ENCODE results near the gene RGP1.

RGP1 gene

DNA sequence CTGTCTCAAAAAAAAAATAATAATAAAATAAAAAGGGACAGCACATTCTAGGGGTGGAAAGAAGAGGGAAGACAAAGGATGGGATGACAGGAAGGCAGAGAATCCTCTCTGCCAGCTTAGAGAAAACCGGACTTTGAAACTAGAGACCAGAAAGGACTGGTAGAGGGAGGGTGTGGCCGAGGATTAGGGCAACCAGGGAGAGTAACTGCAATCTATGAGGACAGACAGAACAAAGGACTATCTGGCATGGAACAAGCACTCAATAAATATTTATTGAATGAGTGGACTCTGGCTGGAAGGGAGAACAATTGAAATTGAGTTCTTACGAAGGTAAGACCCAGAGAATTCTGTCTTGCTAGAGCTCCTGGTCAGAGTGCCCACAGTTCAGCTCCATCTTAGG lies 2.5 kb upstream of the RGP1 start:
- DNase-seq = no peak

DNA sequence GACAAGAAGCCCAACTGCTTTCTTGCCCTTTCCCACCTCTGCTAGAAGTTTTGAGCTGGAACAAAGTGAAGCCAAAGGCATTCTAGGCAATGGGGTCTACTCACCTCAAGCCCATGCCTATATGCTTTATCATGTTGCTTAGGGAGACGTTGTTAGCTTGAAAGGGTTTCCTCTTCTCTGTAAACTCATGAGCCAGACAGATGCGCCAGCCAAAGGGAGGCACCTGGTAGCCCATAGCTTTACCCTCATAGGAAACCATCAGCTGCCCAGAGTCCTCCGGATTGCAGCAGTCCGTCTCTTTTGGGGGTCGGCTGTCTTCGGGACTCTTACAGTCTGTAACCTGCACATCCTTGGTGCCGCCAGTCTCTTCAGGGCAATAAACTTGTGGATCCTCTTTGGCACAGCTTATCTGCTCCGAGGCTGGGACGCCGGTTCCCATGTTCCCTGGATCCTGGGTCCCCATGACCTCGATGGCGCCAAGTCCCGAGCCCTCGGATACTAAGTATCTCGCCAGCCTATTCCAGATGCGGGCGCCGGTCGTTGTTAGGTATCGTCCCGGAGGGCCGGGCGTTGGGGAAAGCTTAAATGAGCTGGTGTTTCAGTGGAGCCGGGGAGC lies 737 bp upstream of the RGP1 start:
- DNase-seq = no peak

DNA sequence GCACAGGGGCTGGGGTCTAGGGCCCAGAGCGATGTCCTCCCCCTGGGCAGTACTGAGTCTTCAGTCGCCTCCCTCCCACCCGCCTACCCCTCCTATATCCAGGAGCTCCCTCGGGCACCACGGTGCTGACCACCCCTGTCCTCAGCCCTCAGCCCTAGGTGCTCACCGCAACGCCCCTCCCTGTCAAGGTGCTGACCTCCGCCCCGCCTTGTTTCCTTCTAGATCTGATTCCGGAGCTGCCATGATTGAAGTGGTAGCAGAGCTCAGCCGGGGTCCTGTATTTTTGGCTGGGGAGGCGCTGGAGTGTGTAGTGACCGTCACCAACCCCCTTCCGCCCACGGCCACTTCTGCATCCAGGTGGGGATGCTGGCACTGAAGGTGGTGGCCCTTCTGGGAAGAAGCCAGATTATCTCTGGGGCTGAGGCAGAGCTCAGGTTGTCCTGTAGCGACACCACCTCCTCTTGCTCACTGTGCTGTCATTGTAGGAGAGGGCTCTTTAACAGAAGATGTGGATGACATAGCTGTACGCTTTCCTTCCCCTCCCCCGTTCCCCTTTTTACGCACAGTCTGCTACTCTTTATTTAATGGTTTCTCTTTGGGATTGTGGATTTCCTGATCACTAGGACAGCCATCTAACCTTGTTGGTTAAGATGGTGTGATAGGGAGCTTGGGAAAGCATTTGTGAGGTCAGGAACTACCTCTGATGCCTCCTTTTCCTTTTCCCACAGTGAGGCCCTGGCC lies 598 bp downstream of the RGP1 start:
- DNase-seq = peak; percentile 12

- DNase-seq = no peak
These were observed 1.1 kb downstream of the RGP1 start for GRCh38 chr9:35750256-35750531.

GRCh38 chr9:35753466-35753865 lies 4.4 kb downstream of the RGP1 start:
- no peak for DNase-seq

GRCh38 chr9:35754264-35754663 lies 5.2 kb downstream of the RGP1 start, which contains the start of gene MSMP:
Gene MSMP (minus strand): TSS chr9:35754276. CDS start chr9:35754129, 147 bp downstream.
- DNase-seq = no peak

GRCh38 chr9:35755071-35755470 lies 6.0 kb downstream of the RGP1 start:
- DNase-seq = no peak

DNA sequence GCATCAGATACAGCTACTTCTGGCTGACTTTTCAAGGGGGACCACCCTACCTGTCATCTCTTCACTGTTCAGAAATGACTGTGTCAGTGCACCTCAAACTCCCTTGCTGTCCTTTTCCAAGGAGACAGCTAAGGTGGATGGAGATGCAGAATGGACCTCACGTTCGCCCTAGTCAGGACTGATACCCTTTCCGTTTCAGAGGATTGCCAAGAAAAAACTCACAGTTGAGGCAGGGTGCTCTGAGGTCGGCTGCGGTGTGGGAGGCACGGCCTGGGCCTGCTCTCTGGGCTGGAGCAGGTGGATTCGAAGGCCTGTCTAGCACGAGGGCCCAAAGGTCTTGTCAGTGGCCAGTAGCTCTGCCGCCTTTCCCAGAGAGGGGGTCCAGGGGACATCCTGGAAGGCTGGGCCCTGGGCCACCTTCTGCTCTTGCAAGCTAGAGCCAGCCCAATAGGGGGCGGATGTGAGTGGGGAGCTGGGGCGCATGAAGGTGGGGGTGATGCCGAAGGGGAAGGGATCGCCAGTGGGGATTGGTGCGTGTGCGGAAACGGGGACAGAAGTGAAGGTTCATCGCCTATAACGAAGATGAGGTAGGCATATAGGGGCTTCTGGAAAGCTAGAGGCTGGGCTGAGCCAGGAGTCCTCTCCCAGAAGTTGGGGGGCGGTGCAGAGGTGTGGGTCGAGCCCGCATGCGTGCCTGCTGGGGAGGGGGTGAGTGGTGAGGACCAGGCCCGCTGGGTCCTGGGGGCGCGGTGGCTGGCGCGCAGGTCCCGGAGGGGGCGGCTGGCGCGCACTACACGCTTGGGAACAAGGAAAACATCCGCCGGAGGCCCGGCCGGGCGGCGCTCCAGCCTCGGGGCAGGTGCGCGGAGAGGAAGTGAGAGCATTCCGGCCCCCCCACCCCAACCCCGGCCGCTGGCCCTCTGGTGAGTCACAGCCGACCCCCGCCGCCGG lies 7.5 kb downstream of the RGP1 start:
- peak; percentile 67 for DNase-seq

DNA sequence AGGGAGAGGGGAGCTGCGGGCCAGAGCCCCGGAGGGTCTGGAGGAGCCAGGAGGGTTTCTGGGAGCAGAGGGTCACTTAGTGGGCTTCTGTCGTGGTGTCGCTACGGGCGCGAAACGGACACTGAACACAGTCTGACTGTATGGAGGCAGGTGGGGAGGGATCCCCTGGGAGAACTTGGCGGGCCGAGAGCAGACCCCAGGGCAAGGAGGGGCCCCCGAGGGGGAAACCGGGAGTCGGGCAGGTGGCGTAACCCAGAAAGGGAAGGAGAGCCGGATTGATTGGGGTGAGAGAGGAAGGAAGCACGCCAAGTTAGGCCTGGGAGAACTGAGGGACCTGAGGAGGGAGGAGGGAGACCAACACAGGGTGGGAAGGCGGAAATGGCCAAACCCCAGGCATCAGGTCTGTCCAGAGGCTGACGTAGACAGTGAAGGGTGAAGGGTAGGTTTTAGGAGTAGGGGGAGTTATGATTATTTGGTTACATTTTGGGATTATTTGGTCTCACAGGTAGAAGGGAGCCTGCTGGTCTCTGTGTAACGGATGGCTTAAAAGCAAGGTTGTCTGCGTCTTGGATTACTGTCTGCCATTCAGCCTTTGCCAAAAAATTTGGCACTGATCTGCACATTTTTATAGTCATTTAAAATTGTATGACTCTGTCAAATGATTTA lies 8.3 kb downstream of the RGP1 start:
- DNase-seq = peak; percentile 57

DNA sequence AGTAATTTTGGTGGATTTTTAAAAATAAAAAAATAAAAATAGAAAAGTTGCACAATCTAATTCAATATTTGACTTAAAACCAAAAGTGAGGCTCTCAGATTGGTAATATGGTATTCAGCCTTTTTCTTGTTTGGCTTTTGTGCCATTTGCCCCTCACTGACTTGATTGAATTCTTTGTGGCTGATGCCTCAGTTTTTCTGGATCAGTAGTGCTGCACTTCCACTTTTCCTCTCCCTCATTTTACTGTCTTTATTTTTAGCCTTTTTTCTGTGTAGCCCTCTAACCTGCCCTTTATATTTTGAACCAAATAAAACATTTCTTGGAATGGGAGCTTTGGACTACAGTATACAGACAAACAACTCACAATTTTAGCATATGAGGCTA lies 8.8 kb downstream of the RGP1 start:
- DNase-seq = no peak

GRCh38 chr9:35758475-35759050 lies 9.5 kb downstream of the RGP1 start:
- no peak for DNase-seq

GRCh38 chr9:35759795-35760194 lies 10.7 kb downstream of the RGP1 start:
- no peak for DNase-seq

DNA sequence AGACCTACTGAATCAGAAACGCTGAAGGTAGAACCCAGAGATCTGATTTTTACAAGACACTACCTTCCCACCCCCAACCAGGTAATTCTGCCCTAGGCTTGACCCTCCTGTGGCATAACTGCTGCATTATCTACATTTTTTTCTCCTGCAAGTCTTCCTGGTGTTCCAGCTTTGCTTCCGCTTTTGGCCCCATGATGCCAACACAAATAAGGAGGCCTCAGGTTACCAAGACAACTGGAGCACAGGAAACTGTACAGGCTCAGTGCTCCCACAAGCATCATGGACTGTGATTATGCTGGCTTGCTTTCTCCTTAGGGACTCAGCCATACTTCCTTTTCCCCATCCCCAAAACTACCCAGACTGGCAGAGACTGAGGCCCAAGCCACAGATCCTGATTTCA lies 11.6 kb downstream of the RGP1 start:
- no peak for DNase-seq

- DNase-seq = no peak
These were observed 14.1 kb downstream of the RGP1 start for GRCh38 chr9:35763181-35763580.

GRCh38 chr9:35763803-35764202 lies 14.7 kb downstream of the RGP1 start:
- DNase-seq = no peak

DNA sequence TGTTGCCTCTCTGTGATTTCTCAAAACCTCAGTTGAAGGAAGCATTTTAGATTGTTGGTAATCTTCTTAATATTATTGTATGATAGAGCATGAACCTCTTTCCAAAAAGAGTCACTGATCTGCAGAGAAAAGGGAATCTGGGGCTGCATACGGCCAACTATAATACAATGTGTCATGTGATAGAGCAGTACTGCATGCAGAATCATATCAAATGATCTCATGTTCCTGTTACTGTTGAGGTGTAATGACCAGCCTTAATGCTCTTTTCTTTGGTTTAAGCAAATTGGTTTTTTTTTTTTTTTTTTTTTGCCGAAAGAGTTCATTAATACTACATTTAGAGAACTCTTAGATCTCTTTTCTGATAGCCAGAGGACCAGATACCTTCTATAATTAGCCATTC lies 17.9 kb downstream of the RGP1 start:
- DNase-seq = no peak

- no peak for DNase-seq
These were observed 18.4 kb downstream of the RGP1 start for GRCh38 chr9:35767458-35767857.

GRCh38 chr9:35769763-35770162 lies 20.7 kb downstream of the RGP1 start:
- DNase-seq = no peak

- no peak for DNase-seq
These were observed 22.0 kb downstream of the RGP1 start for GRCh38 chr9:35771075-35771433.

- peak; percentile 84 for DNase-seq
These were observed 22.4 kb downstream of the RGP1 start for GRCh38 chr9:35771534-35771933.

DNA sequence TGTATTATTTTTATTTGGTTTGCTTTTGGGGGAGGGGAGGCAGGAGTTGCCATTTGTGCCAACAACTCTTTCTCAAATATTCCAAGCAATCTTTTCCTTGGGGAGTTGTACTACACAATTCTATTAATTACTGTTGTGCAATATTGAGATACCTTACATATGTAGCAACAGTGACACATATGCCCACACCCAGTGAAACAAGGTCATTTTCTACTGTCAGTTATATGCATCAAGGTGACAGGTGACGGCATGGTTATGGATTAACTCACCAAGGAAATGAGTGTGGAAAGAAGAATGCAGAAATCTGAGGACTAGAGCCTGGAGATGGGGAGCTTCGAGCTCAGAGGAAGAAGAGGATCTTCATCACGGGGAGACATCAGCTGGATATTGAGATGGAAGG lies 22.9 kb downstream of the RGP1 start:
- DNase-seq = peak; percentile 55

DNA sequence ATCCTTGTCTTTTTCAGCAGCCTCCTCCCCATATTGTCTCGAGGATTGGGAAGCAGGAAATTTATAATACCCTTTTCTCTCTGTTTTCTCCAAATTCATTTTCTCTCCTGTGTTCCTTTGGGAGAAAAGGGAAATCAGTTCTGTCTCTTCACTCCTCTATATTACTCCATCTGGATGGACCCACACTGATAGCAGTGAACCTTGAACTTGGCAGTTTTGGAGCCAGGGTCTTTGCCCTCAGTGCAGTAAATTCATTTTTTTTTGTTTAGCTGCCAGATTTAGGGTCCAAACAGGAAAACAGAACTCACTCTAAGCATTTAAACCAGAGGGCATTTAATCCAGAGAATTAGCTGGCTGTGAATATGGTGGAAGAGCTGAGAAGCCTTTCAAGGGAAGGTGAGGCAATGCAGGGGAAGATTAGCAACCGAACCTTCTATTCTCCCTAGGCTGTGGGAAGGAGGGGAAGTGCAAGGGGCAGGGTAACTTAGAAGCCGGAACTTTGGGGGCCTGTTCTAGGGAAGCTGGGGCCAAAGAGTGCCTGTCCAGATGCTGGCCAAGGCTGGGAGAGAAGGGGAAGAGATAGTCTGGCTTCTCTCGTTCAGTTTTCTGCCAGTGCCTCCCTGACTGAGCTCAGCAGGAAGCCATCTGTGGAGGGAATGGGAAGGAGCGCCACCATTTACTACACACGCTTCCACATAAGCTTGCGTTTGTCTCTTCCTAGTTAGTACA lies 26.0 kb downstream of the RGP1 start:
- peak; percentile 28 for DNase-seq

Data from NCI-H1105 treated with DMSO at 0.1 percent for 48 hours (cell line).